ENCODE data around the gene HSPBAP1.

The HSPBAP1 gene

GRCh38 chr3:122758877-122759560, 34.6 kb downstream of the HSPBAP1 start:
- Histone ChIP-seq H3K4me3 (ENCODE audit: low read depth, low read length) (no peak overlapping the region), H3K27me3 (ENCODE audit: insufficient read depth, low read length) (no peaks in the 10 kb centered on the region), H3K4me1 (ENCODE audit: control insufficient read depth in 1 of 2, insufficient read depth in 2 of 2, low read length in 2 of 2) (peaks cover 3 to 4% of the 10 kb centered on the region in 2 experiments), H3K36me3 (ENCODE audit: control insufficient read depth in 1 of 2, insufficient read depth in 2 of 2, low read length in 2 of 2) (peaks cover 0 to 3% of the 10 kb centered on the region in 2 experiments), H3K27ac (ENCODE audit: low read depth, low read length) (no peak overlapping the region), H3K18ac (ENCODE audit: low read length) (no peak overlapping the region), H3K14ac (ENCODE audit: low read length) (no peak overlapping the region), H3K79me1 (ENCODE audit: low read length) (peaks cover 2% of the 10 kb centered on the region), H3K79me2 (ENCODE audit: control insufficient read depth, insufficient read depth, low read length, poor library complexity) (no peaks in the 10 kb centered on the region), H2AFZ (ENCODE audit: insufficient read depth, low read length, poor library complexity) (no peak overlapping the region), H3K9me3 (ENCODE audit: insufficient read depth, low read depth, low read length) (no peaks in the 10 kb centered on the region), H2BK5ac (ENCODE audit: low read depth, low read length, poor library complexity) (no peak overlapping the region), H2BK12ac (ENCODE audit: low read length) (no peak overlapping the region), H3K4me2 (ENCODE audit: low read length) (no peak overlapping the region), H3K4ac (ENCODE audit: low read depth, low read length) (no peak overlapping the region), H2AK5ac (ENCODE audit: low read length) (no peak overlapping the region), H2BK120ac (ENCODE audit: insufficient read depth, low read length, poor library complexity) (no peak overlapping the region), H4K8ac (ENCODE audit: low read depth, low read length) (no peak overlapping the region), H4K12ac (ENCODE audit: low read depth, low read length) (no peak overlapping the region), H3K9ac (ENCODE audit: low read length) (no peak overlapping the region), H4K91ac (ENCODE audit: low read depth, low read length) (no peak overlapping the region), H3K23ac (ENCODE audit: low read length) (no peak overlapping the region)
- DNase-seq = no peak
- no CpG with 5 or more reads among the region's 3 CpGs for WGBS (ENCODE audit: extremely low coverage, insufficient coverage, insufficient read length)

- Histone ChIP-seq H3K4me3 (ENCODE audit: low read depth, low read length) (no peak overlapping the region), H3K9me3 (ENCODE audit: insufficient read depth, low read depth, low read length) (no peaks in the 10 kb centered on the region), H3K23ac (ENCODE audit: low read length) (no peak overlapping the region), H4K12ac (ENCODE audit: low read depth, low read length) (no peak overlapping the region), H2BK5ac (ENCODE audit: low read depth, low read length, poor library complexity) (no peak overlapping the region), H3K79me1 (ENCODE audit: low read length) (no peaks in the 10 kb centered on the region), H3K27ac (ENCODE audit: low read depth, low read length) (no peak overlapping the region), H3K9ac (ENCODE audit: low read length) (no peak overlapping the region), H3K4ac (ENCODE audit: low read depth, low read length) (no peak overlapping the region), H4K8ac (ENCODE audit: low read depth, low read length) (no peak overlapping the region), H3K79me2 (ENCODE audit: control insufficient read depth, insufficient read depth, low read length, poor library complexity) (no peaks in the 10 kb centered on the region), H2AK5ac (ENCODE audit: low read length) (no peak overlapping the region), H3K18ac (ENCODE audit: low read length) (no peak overlapping the region), H3K14ac (ENCODE audit: low read length) (no peak overlapping the region), H3K27me3 (ENCODE audit: insufficient read depth, low read length) (no peaks in the 10 kb centered on the region), H2BK120ac (ENCODE audit: insufficient read depth, low read length, poor library complexity) (no peak overlapping the region), H2AFZ (ENCODE audit: insufficient read depth, low read length, poor library complexity) (no peak overlapping the region), H3K4me2 (ENCODE audit: low read length) (no peak overlapping the region), H3K36me3 (ENCODE audit: control insufficient read depth in 1 of 2, insufficient read depth in 2 of 2, low read length in 2 of 2) (peaks cover 0 to 3% of the 10 kb centered on the region in 2 experiments), H3K4me1 (ENCODE audit: control insufficient read depth in 1 of 2, insufficient read depth in 2 of 2, low read length in 2 of 2) (no peaks in the 10 kb centered on the region), H2BK12ac (ENCODE audit: low read length) (no peak overlapping the region), H4K91ac (ENCODE audit: low read depth, low read length) (no peak overlapping the region)
- peak; percentile 85 to 89 for DNase-seq
- no CpG with 5 or more reads among the region's 2 CpGs for WGBS (ENCODE audit: extremely low coverage, insufficient coverage, insufficient read length)
Observed at GRCh38 chr3:122755491-122755890, 38.1 kb downstream of the HSPBAP1 start.

- no peak overlapping the region for H3K23ac ChIP-seq (ENCODE audit: low read length)
- H3K9me3 ChIP-seq (ENCODE audit: insufficient read depth, low read depth, low read length) = no peaks in the 10 kb centered on the region
- H3K4me2 ChIP-seq (ENCODE audit: low read length) = no peak overlapping the region
- H3K4me1 ChIP-seq (ENCODE audit: control insufficient read depth in 1 of 2, insufficient read depth in 2 of 2, low read length in 2 of 2) = no peaks in the 10 kb centered on the region
- H3K4me3 ChIP-seq (ENCODE audit: low read depth, low read length) = no peak overlapping the region
- no peak overlapping the region for H3K4ac ChIP-seq (ENCODE audit: low read depth, low read length)
- no peak overlapping the region for H4K91ac ChIP-seq (ENCODE audit: low read depth, low read length)
- no peak overlapping the region for H4K12ac ChIP-seq (ENCODE audit: low read depth, low read length)
- H2BK5ac ChIP-seq (ENCODE audit: low read depth, low read length, poor library complexity) = no peak overlapping the region
- H3K14ac ChIP-seq (ENCODE audit: low read length) = no peak overlapping the region
- no peak overlapping the region for H4K8ac ChIP-seq (ENCODE audit: low read depth, low read length)
- no CpG with 5 or more reads among the region's 5 CpGs for WGBS (ENCODE audit: extremely low coverage, insufficient coverage, insufficient read length)
- no peak overlapping the region for H3K27ac ChIP-seq (ENCODE audit: low read depth, low read length)
- no peak overlapping the region for H2BK12ac ChIP-seq (ENCODE audit: low read length)
- no peaks in the 10 kb centered on the region for H3K27me3 ChIP-seq (ENCODE audit: insufficient read depth, low read length)
- H2BK120ac ChIP-seq (ENCODE audit: insufficient read depth, low read length, poor library complexity) = no peak overlapping the region
- DNase-seq = peak; percentile 48 to 86
- H2AFZ ChIP-seq (ENCODE audit: insufficient read depth, low read length, poor library complexity) = no peak overlapping the region
- H3K18ac ChIP-seq (ENCODE audit: low read length) = no peak overlapping the region
- H2AK5ac ChIP-seq (ENCODE audit: low read length) = no peak overlapping the region
- H3K36me3 ChIP-seq (ENCODE audit: control insufficient read depth in 1 of 2, insufficient read depth in 2 of 2, low read length in 2 of 2) = peaks cover 0 to 3% of the 10 kb centered on the region in 2 experiments
- H3K79me2 ChIP-seq (ENCODE audit: control insufficient read depth, insufficient read depth, low read length, poor library complexity) = no peaks in the 10 kb centered on the region
- no peak overlapping the region for H3K9ac ChIP-seq (ENCODE audit: low read length)
- H3K79me1 ChIP-seq (ENCODE audit: low read length) = no peaks in the 10 kb centered on the region
Observed at GRCh38 chr3:122754929-122755328, 38.7 kb downstream of the HSPBAP1 start.

- no peak overlapping the region for H4K12ac ChIP-seq (ENCODE audit: low read depth, low read length)
- H2AK5ac ChIP-seq (ENCODE audit: low read length) = no peak overlapping the region
- H3K79me1 ChIP-seq (ENCODE audit: low read length) = no peaks in the 10 kb centered on the region
- no peak overlapping the region for H4K91ac ChIP-seq (ENCODE audit: low read depth, low read length)
- H3K4me1 ChIP-seq (ENCODE audit: control insufficient read depth in 1 of 2, insufficient read depth in 2 of 2, low read length in 2 of 2) = no peaks in the 10 kb centered on the region
- no peak overlapping the region for H3K27ac ChIP-seq (ENCODE audit: low read depth, low read length)
- no peaks in the 10 kb centered on the region for H3K36me3 ChIP-seq (ENCODE audit: control insufficient read depth in 1 of 2, insufficient read depth in 2 of 2, low read length in 2 of 2)
- no peak overlapping the region for H3K14ac ChIP-seq (ENCODE audit: low read length)
- no peak overlapping the region for H2AFZ ChIP-seq (ENCODE audit: insufficient read depth, low read length, poor library complexity)
- H3K9ac ChIP-seq (ENCODE audit: low read length) = no peak overlapping the region
- H2BK5ac ChIP-seq (ENCODE audit: low read depth, low read length, poor library complexity) = no peak overlapping the region
- no peak overlapping the region for H3K4ac ChIP-seq (ENCODE audit: low read depth, low read length)
- no peak overlapping the region for H2BK12ac ChIP-seq (ENCODE audit: low read length)
- H3K9me3 ChIP-seq (ENCODE audit: insufficient read depth, low read depth, low read length) = no peaks in the 10 kb centered on the region
- no CpG with 5 or more reads among the region's 1 CpG for WGBS (ENCODE audit: extremely low coverage, insufficient coverage, insufficient read length)
- H3K4me2 ChIP-seq (ENCODE audit: low read length) = no peak overlapping the region
- H3K79me2 ChIP-seq (ENCODE audit: control insufficient read depth, insufficient read depth, low read length, poor library complexity) = no peaks in the 10 kb centered on the region
- no peak overlapping the region for H3K23ac ChIP-seq (ENCODE audit: low read length)
- H3K18ac ChIP-seq (ENCODE audit: low read length) = no peak overlapping the region
- no peak overlapping the region for H4K8ac ChIP-seq (ENCODE audit: low read depth, low read length)
- DNase-seq = no peak
- no peaks in the 10 kb centered on the region for H3K27me3 ChIP-seq (ENCODE audit: insufficient read depth, low read length)
- no peak overlapping the region for H3K4me3 ChIP-seq (ENCODE audit: low read depth, low read length)
- no peak overlapping the region for H2BK120ac ChIP-seq (ENCODE audit: insufficient read depth, low read length, poor library complexity)
Observed at GRCh38 chr3:122748347-122748746, 45.3 kb downstream of the HSPBAP1 start.
